ENCODE measurements around the gene BCAN.
"Not testable (repeated sequence)": the region's sequence is repeated elsewhere in the genome, so short reads cannot be mapped to it uniquely, and the experiment has no call there.

The BCAN gene

GRCh38 chr1:156601122-156601830 lies 40.6 kb upstream of the BCAN start, which contains the start of gene GPATCH4:
Gene GPATCH4 (minus strand): TSS chr1:156601479.
- Mint-ChIP-seq H3K4me3 (peak within 1 kb of the TSS; percentile 88), H3K4me1 (peaks cover 26% of the 10 kb centered on the region), H3K36me3 (ENCODE audit: insufficient read depth) (peaks cover 15% of the 10 kb centered on the region), H3K9me3 (no peaks in the 10 kb centered on the region), H3K27ac (ENCODE audit: low read depth) (peak within 1 kb of the TSS; percentile 94), H3K27me3 (no peaks in the 10 kb centered on the region)
- DNase-seq (ENCODE audit: low spot score in 2 of 2), result peak; percentile 44 to 51
- ATAC-seq (replicated peaks; ENCODE audit: extremely low read depth, poor library complexity, severe bottlenecking), result peak; percentile 78

GRCh38 chr1:156601892-156602291 lies 40.0 kb upstream of the BCAN start:
- no peaks in the 10 kb centered on the region for H3K27me3 Mint-ChIP-seq
- peak overlapping the region; percentile 88 for H3K4me3 Mint-ChIP-seq
- H3K36me3 Mint-ChIP-seq (ENCODE audit: insufficient read depth), result peaks cover 14% of the 10 kb centered on the region
- no peaks in the 10 kb centered on the region for H3K9me3 Mint-ChIP-seq
- H3K27ac Mint-ChIP-seq (ENCODE audit: low read depth), result peak overlapping the region; percentile 94
- peaks cover 26% of the 10 kb centered on the region for H3K4me1 Mint-ChIP-seq
- ATAC-seq (replicated peaks; ENCODE audit: extremely low read depth, poor library complexity, severe bottlenecking) (no peak), DNase-seq (ENCODE audit: low spot score in 2 of 2) (no peak)

- Mint-ChIP-seq H3K4me1 (peaks cover 26% of the 10 kb centered on the region), H3K27ac (ENCODE audit: low read depth) (no peak overlapping the region), H3K9me3 (no peaks in the 10 kb centered on the region), H3K27me3 (no peaks in the 10 kb centered on the region), H3K36me3 (ENCODE audit: insufficient read depth) (peaks cover 11% of the 10 kb centered on the region), H3K4me3 (peak overlapping the region; percentile 88)
- DNase-seq (ENCODE audit: low spot score in 2 of 2), result no peak
- ATAC-seq (replicated peaks; ENCODE audit: extremely low read depth, poor library complexity, severe bottlenecking), result no peak
Measured at GRCh38 chr1:156602557-156602993, 39.3 kb upstream of the BCAN start.

GRCh38 chr1:156607344-156607743 lies 34.6 kb upstream of the BCAN start:
- H3K4me1 Mint-ChIP-seq; H3K36me3 Mint-ChIP-seq (ENCODE audit: insufficient read depth); H3K9me3 Mint-ChIP-seq; DNase-seq (ENCODE audit: low spot score in 2 of 2); ATAC-seq (replicated peaks; ENCODE audit: extremely low read depth, poor library complexity, severe bottlenecking); H3K27ac Mint-ChIP-seq (ENCODE audit: low read depth); H3K4me3 Mint-ChIP-seq: not testable (repeated sequence)
- H3K27me3 Mint-ChIP-seq, result peaks cover 14% of the 10 kb centered on the region

GRCh38 chr1:156608036-156608674 lies 33.8 kb upstream of the BCAN start:
- Mint-ChIP-seq H3K9me3 (no peaks in the 10 kb centered on the region), H3K27ac (ENCODE audit: low read depth) (no peak overlapping the region), H3K4me3 (no peak overlapping the region), H3K27me3 (peaks cover 22% of the 10 kb centered on the region), H3K36me3 (ENCODE audit: insufficient read depth) (no peaks in the 10 kb centered on the region), H3K4me1 (peaks cover 9% of the 10 kb centered on the region)
- ATAC-seq (replicated peaks; ENCODE audit: extremely low read depth, poor library complexity, severe bottlenecking) (peak; percentile 96), DNase-seq (ENCODE audit: low spot score in 2 of 2) (peak in 1 of 2 donors; percentile 57)

- no peaks in the 10 kb centered on the region for H3K9me3 Mint-ChIP-seq
- H3K4me1 Mint-ChIP-seq, result peaks cover 9% of the 10 kb centered on the region
- peak in 1 of 2 donors; percentile 47 for DNase-seq (ENCODE audit: low spot score in 2 of 2)
- ATAC-seq (replicated peaks; ENCODE audit: extremely low read depth, poor library complexity, severe bottlenecking), result peak; percentile 66
- no peak overlapping the region for H3K4me3 Mint-ChIP-seq
- H3K27me3 Mint-ChIP-seq, result peaks cover 25% of the 10 kb centered on the region
- no peak overlapping the region for H3K27ac Mint-ChIP-seq (ENCODE audit: low read depth)
- no peaks in the 10 kb centered on the region for H3K36me3 Mint-ChIP-seq (ENCODE audit: insufficient read depth)
Measured at GRCh38 chr1:156608981-156609380, 32.9 kb upstream of the BCAN start.

- H3K27ac Mint-ChIP-seq (ENCODE audit: low read depth); H3K9me3 Mint-ChIP-seq; H3K4me3 Mint-ChIP-seq; ATAC-seq (replicated peaks; ENCODE audit: extremely low read depth, poor library complexity, severe bottlenecking); H3K36me3 Mint-ChIP-seq (ENCODE audit: insufficient read depth); DNase-seq (ENCODE audit: low spot score in 2 of 2); H3K4me1 Mint-ChIP-seq: not testable (repeated sequence)
- peaks cover 25% of the 10 kb centered on the region for H3K27me3 Mint-ChIP-seq
Measured at GRCh38 chr1:156610072-156610471, 31.8 kb upstream of the BCAN start.

GRCh38 chr1:156612666-156613065 lies 29.3 kb upstream of the BCAN start:
- no peaks in the 10 kb centered on the region for H3K36me3 Mint-ChIP-seq (ENCODE audit: insufficient read depth)
- no peaks in the 10 kb centered on the region for H3K9me3 Mint-ChIP-seq
- H3K27me3 Mint-ChIP-seq, result peaks cover 41% of the 10 kb centered on the region
- DNase-seq (ENCODE audit: low spot score in 2 of 2), result no peak
- H3K4me3 Mint-ChIP-seq, result no peak overlapping the region
- H3K27ac Mint-ChIP-seq (ENCODE audit: low read depth), result no peak overlapping the region
- peaks cover 9% of the 10 kb centered on the region for H3K4me1 Mint-ChIP-seq
- no peak for ATAC-seq (replicated peaks; ENCODE audit: extremely low read depth, poor library complexity, severe bottlenecking)

- Mint-ChIP-seq H3K27ac (ENCODE audit: low read depth) (no peak overlapping the region), H3K4me3 (no peak overlapping the region), H3K9me3 (no peaks in the 10 kb centered on the region), H3K36me3 (ENCODE audit: insufficient read depth) (no peaks in the 10 kb centered on the region), H3K27me3 (peaks cover 55% of the 10 kb centered on the region), H3K4me1 (no peaks in the 10 kb centered on the region)
- no peak for DNase-seq (ENCODE audit: low spot score in 2 of 2)
- no peak for ATAC-seq (replicated peaks; ENCODE audit: extremely low read depth, poor library complexity, severe bottlenecking)
Measured at GRCh38 chr1:156615946-156616345, 26.0 kb upstream of the BCAN start.

- Mint-ChIP-seq H3K4me3 (no peak overlapping the region), H3K36me3 (ENCODE audit: insufficient read depth) (no peaks in the 10 kb centered on the region), H3K27ac (ENCODE audit: low read depth) (no peak overlapping the region), H3K27me3 (peaks cover 59% of the 10 kb centered on the region), H3K9me3 (no peaks in the 10 kb centered on the region), H3K4me1 (no peaks in the 10 kb centered on the region)
- ATAC-seq (replicated peaks; ENCODE audit: extremely low read depth, poor library complexity, severe bottlenecking), result no peak
- no peak for DNase-seq (ENCODE audit: low spot score in 2 of 2)
Measured at GRCh38 chr1:156616463-156616862, 25.5 kb upstream of the BCAN start.

- Mint-ChIP-seq H3K36me3 (ENCODE audit: insufficient read depth) (no peaks in the 10 kb centered on the region), H3K4me3 (no peak within 1 kb of the TSS), H3K4me1 (no peaks in the 10 kb centered on the region), H3K27ac (ENCODE audit: low read depth) (no peak within 1 kb of the TSS), H3K27me3 (peaks cover 70% of the 10 kb centered on the region), H3K9me3 (no peaks in the 10 kb centered on the region)
- no peak for DNase-seq (ENCODE audit: low spot score in 2 of 2)
- no peak for ATAC-seq (replicated peaks; ENCODE audit: extremely low read depth, poor library complexity, severe bottlenecking)
Measured at GRCh38 chr1:156618853-156619581, 22.9 kb upstream of the BCAN start, which contains the start of gene HAPLN2. Gene HAPLN2 (plus strand): TSS chr1:156619415. CDS start chr1:156623491, 4,076 bp downstream.

GRCh38 chr1:156619582-156619955 lies 22.3 kb upstream of the BCAN start:
- Mint-ChIP-seq H3K27me3 (peaks cover 76% of the 10 kb centered on the region), H3K4me3 (no peak overlapping the region), H3K4me1 (no peaks in the 10 kb centered on the region), H3K27ac (ENCODE audit: low read depth) (no peak overlapping the region), H3K36me3 (ENCODE audit: insufficient read depth) (no peaks in the 10 kb centered on the region), H3K9me3 (no peaks in the 10 kb centered on the region)
- DNase-seq (ENCODE audit: low spot score in 2 of 2) (no peak), ATAC-seq (replicated peaks; ENCODE audit: extremely low read depth, poor library complexity, severe bottlenecking) (no peak)

All from central memory CD8-positive, alpha-beta T cell (primary cell).